Measurements from ENCODE around the gene STPG1. TPM values are rescaled to one million over a fixed set of nuclear protein-coding genes. Genes with fewer than 3 reads are reported as not detected.
A peak's percentile ranks its signal among the peaks of the same experiment; 100 is the strongest.

STPG1 gene
- total and polyA plus RNA-seq, 9 of the 15 experiments (the other 6 are each of a cell fraction or from before 2014, with no cell fraction given): 5.0 to 11.9 (median 8.3) TPM

DNA sequence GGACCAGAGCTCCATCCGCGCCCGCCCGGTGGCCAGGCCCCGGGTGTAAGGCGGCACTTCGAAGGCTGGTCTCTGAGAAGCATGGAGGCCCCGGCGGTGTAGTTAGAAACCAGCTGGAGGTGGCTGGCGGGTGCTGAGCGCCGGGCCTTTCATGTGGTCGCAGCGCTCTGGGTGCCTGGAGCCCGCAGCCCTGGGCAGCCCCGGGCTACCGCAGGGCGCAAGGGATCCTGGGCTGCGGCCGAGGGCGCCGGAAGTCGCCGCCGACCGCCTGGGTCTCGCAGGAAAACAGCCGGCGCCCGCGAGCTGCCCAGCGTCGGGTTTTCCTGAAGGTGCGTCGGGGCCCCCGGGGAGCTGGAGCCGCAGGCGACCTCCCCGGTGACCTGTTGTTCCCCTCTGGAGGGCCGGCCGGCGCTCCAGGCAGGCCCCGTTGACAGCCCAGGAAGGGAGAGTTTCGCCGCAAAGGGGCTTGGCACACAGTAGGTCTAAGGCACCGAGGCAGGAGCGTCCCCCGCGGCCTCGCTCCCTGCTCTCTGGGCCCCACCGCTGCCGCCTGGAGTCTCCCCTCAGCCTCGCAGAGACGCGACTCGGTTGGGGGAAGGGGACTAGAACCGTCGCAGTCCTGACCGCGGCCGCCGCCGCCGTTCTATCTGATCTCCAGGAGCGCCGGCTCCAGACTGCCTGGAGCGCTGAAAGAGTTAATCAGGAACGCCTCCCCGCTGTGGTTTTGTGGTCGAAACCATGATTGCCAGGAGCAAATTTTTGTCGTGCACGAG, 91.7 kb downstream of the STPG1 start (continued):
- TF ChIP-seq ZNF384 (IDR thresholded peaks at IDR 0.05; ENCODE audit: low read depth, low read length) (no peak), IRF1 (CRISPR knock-in tag; IDR thresholded peaks at IDR 0.05; ENCODE audit: borderline replicate concordance) (no peak), REST (IDR thresholded peaks at IDR 0.05; ENCODE audit: borderline replicate concordance) (no peak), REST (CRISPR knock-in tag; IDR thresholded peaks at IDR 0.05; ENCODE audit: low read depth) (no peak), HNRNPK (IDR thresholded peaks at IDR 0.05; ENCODE audit: low read depth, low read length, poor library complexity, severe bottlenecking) (no peak), TCF3 (CRISPR knock-in tag; IDR thresholded peaks at IDR 0.05) (peak; percentile 55), ZNF696 (CRISPR knock-in tag; conservative IDR thresholded peaks at IDR 0.05) (no peak), SMARCE1 (IDR thresholded peaks at IDR 0.05) (peak; percentile 49; the same call in 1 of the 2 replicates), MTA2 (IDR thresholded peaks at IDR 0.05; ENCODE audit: low read depth) (no peak), HSF4 (CRISPR knock-in tag; IDR thresholded peaks at IDR 0.05; ENCODE audit: borderline replicate concordance) (no peak)
- TF ChIP-seq, protein P1, sequence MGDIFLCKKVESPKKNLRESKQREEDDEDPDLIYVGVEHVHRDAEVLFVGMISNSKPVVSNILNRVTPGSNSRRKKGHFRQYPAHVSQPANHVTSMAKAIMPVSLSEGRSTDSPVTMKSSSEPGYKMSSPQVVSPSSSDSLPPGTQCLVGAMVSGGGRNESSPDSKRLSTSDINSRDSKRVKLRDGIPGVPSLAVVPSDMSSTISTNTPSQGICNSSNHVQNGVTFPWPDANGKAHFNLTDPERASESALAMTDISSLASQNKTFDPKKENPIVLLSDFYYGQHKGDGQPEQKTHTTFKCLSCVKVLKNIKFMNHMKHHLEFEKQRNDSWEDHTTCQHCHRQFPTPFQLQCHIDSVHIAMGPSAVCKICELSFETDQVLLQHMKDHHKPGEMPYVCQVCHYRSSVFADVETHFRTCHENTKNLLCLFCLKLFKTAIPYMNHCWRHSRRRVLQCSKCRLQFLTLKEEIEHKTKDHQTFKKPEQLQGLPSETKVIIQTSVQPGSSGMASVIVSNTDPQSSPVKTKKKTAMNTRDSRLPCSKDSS (IDR thresholded peaks at IDR 0.05; ENCODE audit: low read depth, partially characterized antibody): no peak
- TF ChIP-seq, protein P2, sequence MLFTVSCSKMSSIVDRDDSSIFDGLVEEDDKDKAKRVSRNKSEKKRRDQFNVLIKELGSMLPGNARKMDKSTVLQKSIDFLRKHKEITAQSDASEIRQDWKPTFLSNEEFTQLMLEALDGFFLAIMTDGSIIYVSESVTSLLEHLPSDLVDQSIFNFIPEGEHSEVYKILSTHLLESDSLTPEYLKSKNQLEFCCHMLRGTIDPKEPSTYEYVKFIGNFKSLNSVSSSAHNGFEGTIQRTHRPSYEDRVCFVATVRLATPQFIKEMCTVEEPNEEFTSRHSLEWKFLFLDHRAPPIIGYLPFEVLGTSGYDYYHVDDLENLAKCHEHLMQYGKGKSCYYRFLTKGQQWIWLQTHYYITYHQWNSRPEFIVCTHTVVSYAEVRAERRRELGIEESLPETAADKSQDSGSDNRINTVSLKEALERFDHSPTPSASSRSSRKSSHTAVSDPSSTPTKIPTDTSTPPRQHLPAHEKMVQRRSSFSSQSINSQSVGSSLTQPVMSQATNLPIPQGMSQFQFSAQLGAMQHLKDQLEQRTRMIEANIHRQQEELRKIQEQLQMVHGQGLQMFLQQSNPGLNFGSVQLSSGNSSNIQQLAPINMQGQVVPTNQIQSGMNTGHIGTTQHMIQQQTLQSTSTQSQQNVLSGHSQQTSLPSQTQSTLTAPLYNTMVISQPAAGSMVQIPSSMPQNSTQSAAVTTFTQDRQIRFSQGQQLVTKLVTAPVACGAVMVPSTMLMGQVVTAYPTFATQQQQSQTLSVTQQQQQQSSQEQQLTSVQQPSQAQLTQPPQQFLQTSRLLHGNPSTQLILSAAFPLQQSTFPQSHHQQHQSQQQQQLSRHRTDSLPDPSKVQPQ (CRISPR knock-in tag; IDR thresholded peaks at IDR 0.05; ENCODE audit: borderline replicate concordance): no peak
